Suprapubic skin (tissue), 4 donors: ENCODE data around the gene MYO1C. TPM values are rescaled to one million over a fixed set of nuclear protein-coding genes. Genes with fewer than 3 reads are reported as not detected.

ENCODE experiments used
- DNase-seq, 2 donors: peaks; one replicate each; pipeline ENCODE4 v3.0.0-alpha.2; 2019; ENCODE audit warnings: low spot score in 2 of 2
- H3K27ac ChIP-seq: fragments of 200-600 bp; sonication (generic); one replicate; pipeline ENCODE4 v1.5.1; 2019
- H3K27me3 ChIP-seq: fragments of 200-600 bp; sonication (generic); one replicate; pipeline ENCODE4 v1.5.1; 2019
- H3K36me3 ChIP-seq: fragments of 200-600 bp; sonication (generic); one replicate; pipeline ENCODE4 v1.5.1; 2019
- H3K4me1 ChIP-seq: fragments of 200-600 bp; sonication (generic); one replicate; pipeline ENCODE4 v1.5.1; 2019
- H3K4me3 ChIP-seq: fragments of 200-600 bp; sonication (generic); one replicate; pipeline ENCODE4 v1.5.1; 2019; ENCODE audit warnings: mild to moderate bottlenecking
- H3K9me3 ChIP-seq: fragments of 200-600 bp; sonication (generic); one replicate; pipeline ENCODE4 v1.5.1; 2019
- EP300 ChIP-seq: sonication (generic); formaldehyde crosslinking; IDR thresholded peaks from one replicate; pipeline ENCODE4 v1.6.1; 2017; ENCODE audit warnings: antibody characterized with exemption
- POLR2A ChIP-seq, 2 donors: fragments of 450-650 bp; IDR thresholded peaks; one replicate each; pipeline ENCODE4 v1.6.1; 2017; ENCODE audit warnings: antibody characterized with exemption in 2 of 2, mild to moderate bottlenecking in 2 of 2, moderate library complexity in 2 of 2
- POLR2AphosphoS5 ChIP-seq, 3 donors: sonication (generic); formaldehyde crosslinking; IDR thresholded peaks; one replicate each; pipeline ENCODE4 v1.6.1; 2017; ENCODE audit warnings: antibody characterized with exemption in 3 of 3
- WGBS: methylation state at CpG from one replicate; pipeline ENCODE4 v1.1.5; 2018; 5-methylcytosine and 5-hydroxymethylcytosine counted together
- total RNA-seq, 4 donors: library from RNA; depleted of rRNA; stranded (reverse); fragments of >200 nt; gene quantifications; one replicate each; pipeline ENCODE4 v1.1.0, GENCODE V29; 2016
- TF ChIP-seq, protein P1 (sequence below), 2 donors: fragments of 200-600 bp in 1 of 2; fragments of 450-650 bp in 1 of 2; sonication (generic) in 1 of 2; IDR thresholded peaks; one replicate each; pipeline ENCODE4 v1.5.1; 2016 to 2019; ENCODE audit warnings: antibody characterized with exemption in 2 of 2, mild to moderate bottlenecking in 1 of 2, moderate library complexity in 1 of 2

The MYO1C gene
- total RNA-seq, 4 donors from 2014 or later: 74.9 to 116 (median 103) TPM

DNA sequence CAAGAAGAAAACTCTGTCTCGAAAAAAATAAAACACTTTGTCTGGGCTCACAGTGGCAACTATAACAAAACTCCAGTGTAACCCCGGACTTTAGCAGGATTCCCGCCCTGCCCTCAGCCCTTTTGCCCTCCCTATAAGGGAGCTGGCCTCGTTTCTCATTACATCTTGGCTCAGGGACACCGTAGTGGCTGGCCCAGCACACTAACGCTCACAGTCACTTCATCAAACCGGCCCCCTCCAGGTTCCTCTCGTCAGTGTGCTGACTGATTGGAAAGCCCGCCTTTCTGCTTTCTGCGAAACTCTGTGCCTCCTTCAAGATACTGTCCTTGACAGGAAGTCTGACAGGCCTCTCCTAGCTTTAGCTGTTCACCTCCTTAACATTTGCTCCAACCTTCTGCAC lies 11.2 kb upstream of the MYO1C start:
- no peak for DNase-seq
- Histone ChIP-seq H3K36me3 (peaks cover 49% of the 10 kb centered on the region), H3K9me3 (no peaks in the 10 kb centered on the region), H3K4me1 (peaks cover 5% of the 10 kb centered on the region), H3K27ac (no peak overlapping the region), H3K27me3 (no peaks in the 10 kb centered on the region), H3K4me3 (no peak overlapping the region)
- TF ChIP-seq EP300 (no peak), POLR2A (IDR thresholded peaks at IDR 0.05) (no peak), POLR2AphosphoS5 (IDR thresholded peaks at IDR 0.05) (no peak)
- TF ChIP-seq, protein P1, sequence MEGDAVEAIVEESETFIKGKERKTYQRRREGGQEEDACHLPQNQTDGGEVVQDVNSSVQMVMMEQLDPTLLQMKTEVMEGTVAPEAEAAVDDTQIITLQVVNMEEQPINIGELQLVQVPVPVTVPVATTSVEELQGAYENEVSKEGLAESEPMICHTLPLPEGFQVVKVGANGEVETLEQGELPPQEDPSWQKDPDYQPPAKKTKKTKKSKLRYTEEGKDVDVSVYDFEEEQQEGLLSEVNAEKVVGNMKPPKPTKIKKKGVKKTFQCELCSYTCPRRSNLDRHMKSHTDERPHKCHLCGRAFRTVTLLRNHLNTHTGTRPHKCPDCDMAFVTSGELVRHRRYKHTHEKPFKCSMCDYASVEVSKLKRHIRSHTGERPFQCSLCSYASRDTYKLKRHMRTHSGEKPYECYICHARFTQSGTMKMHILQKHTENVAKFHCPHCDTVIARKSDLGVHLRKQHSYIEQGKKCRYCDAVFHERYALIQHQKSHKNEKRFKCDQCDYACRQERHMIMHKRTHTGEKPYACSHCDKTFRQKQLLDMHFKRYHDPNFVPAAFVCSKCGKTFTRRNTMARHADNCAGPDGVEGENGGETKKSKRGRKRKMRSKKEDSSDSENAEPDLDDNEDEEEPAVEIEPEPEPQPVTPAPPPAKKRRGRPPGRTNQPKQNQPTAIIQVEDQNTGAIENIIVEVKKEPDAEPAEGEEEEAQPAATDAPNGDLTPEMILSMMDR (IDR thresholded peaks at IDR 0.05): no peak
- WGBS: 92% methylated on average over 10 of the region's 10 CpGs

DNA sequence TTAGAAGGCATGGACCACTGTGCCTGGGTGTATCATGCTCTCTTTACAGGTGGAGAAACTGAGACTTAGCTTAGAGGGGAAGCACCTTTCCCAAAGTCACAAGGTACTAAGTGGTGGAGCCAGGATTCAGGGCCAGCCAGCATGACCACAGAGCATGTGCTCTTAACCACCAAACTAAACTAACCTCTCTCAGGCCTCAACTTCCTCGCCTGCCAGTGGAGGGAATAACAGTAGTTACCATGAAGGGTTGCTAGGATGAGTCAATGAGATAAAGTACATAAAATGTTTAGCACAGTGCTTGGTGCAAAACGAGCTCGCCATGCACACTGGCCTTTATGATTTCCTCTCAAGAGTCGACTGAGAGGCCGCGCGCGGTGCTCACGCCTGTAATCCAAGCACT lies 6.4 kb upstream of the MYO1C start:
- H3K27ac ChIP-seq: no peak overlapping the region
- no peaks in the 10 kb centered on the region for H3K9me3 ChIP-seq
- no peaks in the 10 kb centered on the region for H3K27me3 ChIP-seq
- TF ChIP-seq POLR2AphosphoS5 (IDR thresholded peaks at IDR 0.05) (no peak), EP300 (no peak), POLR2A (IDR thresholded peaks at IDR 0.05) (no peak)
- TF ChIP-seq, protein P1 (IDR thresholded peaks at IDR 0.05): no peak
- H3K36me3 ChIP-seq: peaks cover 31% of the 10 kb centered on the region
- H3K4me3 ChIP-seq: no peak overlapping the region
- no peak for DNase-seq
- WGBS: 69% methylated on average over 9 of the region's 9 CpGs
- peaks cover 13% of the 10 kb centered on the region for H3K4me1 ChIP-seq

DNA sequence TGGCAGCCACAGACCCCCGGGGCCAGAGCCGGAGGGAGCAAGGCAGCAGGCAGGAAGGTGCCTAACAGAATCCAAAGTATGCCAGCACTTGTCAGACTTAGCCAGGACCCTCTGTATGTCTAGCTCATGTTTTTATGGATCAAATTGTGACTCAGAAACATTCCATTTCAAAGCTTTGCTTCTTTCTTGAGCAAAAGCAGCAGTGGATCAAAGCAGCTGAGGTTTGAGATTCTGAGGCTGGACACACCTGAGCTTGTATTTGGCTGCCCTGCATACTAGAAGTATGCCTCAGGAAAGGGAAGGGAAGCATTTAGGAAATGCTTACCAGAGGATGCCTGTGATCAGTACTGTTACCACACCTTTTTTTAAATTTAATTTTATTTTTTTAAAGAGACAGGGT lies 5.7 kb upstream of the MYO1C start:
- H3K9me3 ChIP-seq: no peaks in the 10 kb centered on the region
- no peak overlapping the region for H3K4me3 ChIP-seq
- 71% methylated on average over 2 of the region's 2 CpGs for WGBS
- H3K27ac ChIP-seq: no peak overlapping the region
- peaks cover 26% of the 10 kb centered on the region for H3K36me3 ChIP-seq
- no peaks in the 10 kb centered on the region for H3K27me3 ChIP-seq
- TF ChIP-seq, protein P1 (IDR thresholded peaks at IDR 0.05): no peak
- TF ChIP-seq POLR2A (IDR thresholded peaks at IDR 0.05): no peak
- no peak for TF ChIP-seq POLR2AphosphoS5 (IDR thresholded peaks at IDR 0.05)
- no peak for TF ChIP-seq EP300
- no peak for DNase-seq
- peaks cover 19% of the 10 kb centered on the region for H3K4me1 ChIP-seq

DNA sequence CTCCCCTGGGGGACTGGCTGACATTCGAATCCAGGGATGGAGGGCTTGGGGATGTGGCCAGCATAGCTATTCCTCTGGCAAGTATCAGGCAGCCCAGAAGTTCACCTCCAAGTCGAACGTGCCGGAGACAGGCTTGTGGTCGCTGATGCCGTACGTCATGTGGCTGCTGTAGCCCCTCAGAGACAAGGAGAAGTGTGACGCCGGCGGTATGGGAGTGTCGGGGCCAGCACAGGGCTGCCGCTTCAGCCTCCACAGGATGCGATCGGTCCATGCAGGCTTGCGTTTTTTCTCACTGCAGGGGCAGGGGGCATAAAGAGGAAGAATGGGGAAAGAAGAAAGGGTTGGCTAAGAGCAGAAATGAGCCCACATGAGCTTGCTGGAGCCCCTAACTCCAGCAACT lies 5.3 kb upstream of the MYO1C start:
- no peaks in the 10 kb centered on the region for H3K9me3 ChIP-seq
- H3K36me3 ChIP-seq: peaks cover 26% of the 10 kb centered on the region
- H3K27ac ChIP-seq: no peak overlapping the region
- peaks cover 23% of the 10 kb centered on the region for H3K4me1 ChIP-seq
- TF ChIP-seq, protein P1 (IDR thresholded peaks at IDR 0.05): no peak
- WGBS: 88% methylated on average over 8 of the region's 15 CpGs
- no peak for DNase-seq
- H3K27me3 ChIP-seq: no peaks in the 10 kb centered on the region
- H3K4me3 ChIP-seq: no peak overlapping the region

DNA sequence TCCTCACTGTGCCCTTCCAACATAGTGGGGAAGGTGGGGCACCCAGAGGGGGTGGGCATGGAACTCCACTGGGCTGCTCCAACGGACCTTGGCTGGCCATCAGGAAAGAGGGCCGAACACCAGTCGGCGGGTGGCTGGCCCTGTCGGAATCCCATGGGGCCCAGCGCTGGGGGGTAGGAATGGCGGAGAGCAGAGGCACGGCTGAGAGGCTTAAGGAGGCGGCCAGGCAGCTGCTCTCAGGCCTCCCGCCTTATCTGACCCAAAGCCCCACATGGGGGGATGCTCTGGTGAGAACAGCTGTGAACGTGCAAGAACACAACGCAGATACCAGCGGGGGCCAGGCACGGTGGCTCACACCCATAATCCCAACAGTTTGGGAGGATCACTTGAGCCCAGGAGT lies 4.4 kb upstream of the MYO1C start:
- peaks cover 33% of the 10 kb centered on the region for H3K4me1 ChIP-seq
- TF ChIP-seq POLR2AphosphoS5 (IDR thresholded peaks at IDR 0.05) (no peak), POLR2A (IDR thresholded peaks at IDR 0.05) (no peak), EP300 (no peak)
- TF ChIP-seq, protein P1 (IDR thresholded peaks at IDR 0.05): no peak
- 99% methylated on average over 12 of the region's 14 CpGs for WGBS
- no peaks in the 10 kb centered on the region for H3K27me3 ChIP-seq
- peaks cover 26% of the 10 kb centered on the region for H3K36me3 ChIP-seq
- H3K4me3 ChIP-seq: no peak overlapping the region
- DNase-seq: no peak
- no peak overlapping the region for H3K27ac ChIP-seq
- no peaks in the 10 kb centered on the region for H3K9me3 ChIP-seq
